GM23338 (cell line): ENCODE results near the gene RHOH.

Source experiments
- CTCF ChIP-seq, 2 experiments: fragments of 200-600 bp in 1 of 2; sonication (generic) in 1 of 2; conservative IDR thresholded peaks; 2 replicates each; pipeline versions ENCODE4 v1.5.1 to v1.6.1; 2016 to 2017; ENCODE audit warnings: antibody characterized with exemption in 2 of 2, low read depth in 2 of 2, mild to moderate bottlenecking in 2 of 2, moderate library complexity in 1 of 2
- EZH2 ChIP-seq: fragments of 200-600 bp; sonication (generic); IDR thresholded peaks from one replicate; pipeline ENCODE4 v1.8.0; 2017; ENCODE audit warnings: antibody characterized with exemption, mild to moderate bottlenecking, low read depth; ENCODE audit not compliant: unreplicated experiment
- NANOG ChIP-seq: IDR thresholded peaks from 2 replicates; pipeline ENCODE4 v1.6.1; 2016; ENCODE audit warnings: antibody characterized with exemption, borderline replicate concordance

- TF ChIP-seq CTCF (conservative IDR thresholded peaks at IDR 0.05; ENCODE audit: low read depth in 2 of 2): no peak
- no peak for TF ChIP-seq EZH2
- TF ChIP-seq NANOG: no peak
Observed at GRCh38 chr4:40246011-40246900, 49.4 kb downstream of the RHOH start.
